ENCODE data around the gene RAET1L. TPM values are rescaled to one million over a fixed set of nuclear protein-coding genes. Genes with fewer than 3 reads are reported as not detected.
"Not testable (repeated sequence)": the region's sequence is repeated elsewhere in the genome, so short reads cannot be mapped to it uniquely, and the experiment has no call there.

Gene RAET1L
- total RNA-seq, 1 donor, result not detected

GRCh38 chr6:150016324-150017185, 8.8 kb downstream of the RAET1L start:
- peak; percentile 78 for DNase-seq (ENCODE audit: low read depth)
- no peak overlapping the region for H3K4me3 ChIP-seq (ENCODE audit: low read depth, low read length)
- peak; percentile 59 for TF ChIP-seq CTCF (IDR thresholded peaks at IDR 0.05; ENCODE audit: insufficient read depth, low read length)

- not testable (repeated sequence) for DNase-seq (ENCODE audit: low read depth); H3K4me3 ChIP-seq (ENCODE audit: low read depth, low read length)
- TF ChIP-seq CTCF (IDR thresholded peaks at IDR 0.05; ENCODE audit: insufficient read depth, low read length), result peak; percentile 20
Measured at GRCh38 chr6:150015281-150016001, 9.9 kb downstream of the RAET1L start.

- H3K4me3 ChIP-seq (ENCODE audit: low read depth, low read length); DNase-seq (ENCODE audit: low read depth): not testable (repeated sequence)
Measured at GRCh38 chr6:150014623-150015280, 10.6 kb downstream of the RAET1L start.

GRCh38 chr6:150013785-150014622, 11.3 kb downstream of the RAET1L start:
- not testable (repeated sequence) for DNase-seq (ENCODE audit: low read depth); H3K4me3 ChIP-seq (ENCODE audit: low read depth, low read length)

- not testable (repeated sequence) for DNase-seq (ENCODE audit: low read depth)
Measured at GRCh38 chr6:150012846-150013784, 12.2 kb downstream of the RAET1L start.

GRCh38 chr6:150008588-150008987, 16.7 kb downstream of the RAET1L start:
- TF ChIP-seq CTCF (IDR thresholded peaks at IDR 0.05; ENCODE audit: insufficient read depth, low read length), result no peak
- no peak for DNase-seq (ENCODE audit: low read depth)
- H3K4me3 ChIP-seq (ENCODE audit: low read depth, low read length), result no peak overlapping the region

More at GRCh38 chr6:150012846-150013784, 12.2 kb downstream of the RAET1L start:
- H3K4me3 ChIP-seq (ENCODE audit: low read depth, low read length), result not testable (repeated sequence)

- peak; percentile 26 for DNase-seq (ENCODE audit: low read depth)
- TF ChIP-seq CTCF (IDR thresholded peaks at IDR 0.05; ENCODE audit: insufficient read depth, low read length), result peak; percentile 61
Measured at GRCh38 chr6:150006961-150007464, 18.3 kb downstream of the RAET1L start.

More at GRCh38 chr6:150006961-150007464, 18.3 kb downstream of the RAET1L start:
- H3K4me3 ChIP-seq (ENCODE audit: low read depth, low read length), result no peak overlapping the region

All from fibroblast of the aortic adventitia (primary cell).